ENCODE results near the gene TAAR1.

DNA sequence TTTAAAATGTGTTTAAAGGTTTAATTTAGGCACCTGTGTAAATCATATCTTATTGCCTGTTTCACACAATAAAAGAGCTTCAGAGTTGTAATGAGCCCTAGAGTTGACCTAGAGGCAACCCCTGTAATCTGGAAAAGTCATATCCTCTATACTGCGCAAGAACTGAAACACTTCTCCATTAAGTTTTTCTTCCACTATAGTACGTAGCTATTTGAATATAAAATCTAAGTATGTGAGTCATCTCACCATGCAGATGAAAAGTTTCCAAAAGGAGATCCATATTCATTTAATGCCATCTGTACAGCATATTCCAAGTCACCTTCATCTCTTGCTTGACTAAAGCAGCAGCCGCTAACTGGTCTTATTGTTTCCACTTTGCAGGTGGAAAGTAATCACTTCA is 26.0 kb upstream of the TAAR1 start:
- TF ChIP-seq EZH2 (IDR thresholded peaks at IDR 0.05; ENCODE audit: insufficient read depth, poor library complexity, severe bottlenecking) (no peak), EZH2phosphoT487 (IDR thresholded peaks at IDR 0.05; ENCODE audit: insufficient read depth, low read depth) (no peak)

All from GM23248 (cell line).